HG03064 (cell line): ENCODE data around the gene CYTH1.
"Not testable (repeated sequence)": the region's sequence is repeated elsewhere in the genome, so short reads cannot be mapped to it uniquely, and the experiment has no call there.

Experiments used
- ATAC-seq: cut with Tn5 transposase; IDR thresholded peaks from one replicate; pipeline ENCODE4 v1.9.1; 2021; ENCODE audit warnings: low read depth; ENCODE audit not compliant: unreplicated experiment

Gene CYTH1

DNA sequence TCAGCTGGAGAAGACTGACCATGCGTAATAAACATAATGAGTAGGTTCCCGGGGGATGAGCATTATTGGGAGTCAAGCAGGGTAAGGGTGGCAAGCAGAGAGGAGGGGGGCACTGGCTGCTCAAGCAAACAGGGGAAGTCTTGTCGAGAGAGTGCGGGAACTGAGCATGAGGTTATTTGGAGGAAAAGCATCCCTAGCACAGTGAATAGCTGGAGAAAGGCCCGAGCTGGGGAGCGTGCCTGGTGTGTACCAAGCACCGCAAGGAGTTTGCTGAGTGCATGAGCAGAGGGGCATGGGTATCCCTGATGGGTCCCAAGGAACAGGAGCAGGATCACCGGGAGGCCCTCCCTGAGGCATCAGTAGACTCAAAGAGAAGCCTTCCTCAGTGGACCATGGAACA lies 17.2 kb downstream of the CYTH1 start:
- no peak for ATAC-seq

GRCh38 chr17:78763561-78763960 lies 18.5 kb downstream of the CYTH1 start:
- ATAC-seq = no peak

- no peak for ATAC-seq
These were observed 20.2 kb downstream of the CYTH1 start for GRCh38 chr17:78761789-78762406.

- no peak for ATAC-seq
These were observed 22.1 kb downstream of the CYTH1 start for GRCh38 chr17:78759969-78760352.

- no peak for ATAC-seq
These were observed 22.7 kb downstream of the CYTH1 start for GRCh38 chr17:78759203-78759968.

DNA sequence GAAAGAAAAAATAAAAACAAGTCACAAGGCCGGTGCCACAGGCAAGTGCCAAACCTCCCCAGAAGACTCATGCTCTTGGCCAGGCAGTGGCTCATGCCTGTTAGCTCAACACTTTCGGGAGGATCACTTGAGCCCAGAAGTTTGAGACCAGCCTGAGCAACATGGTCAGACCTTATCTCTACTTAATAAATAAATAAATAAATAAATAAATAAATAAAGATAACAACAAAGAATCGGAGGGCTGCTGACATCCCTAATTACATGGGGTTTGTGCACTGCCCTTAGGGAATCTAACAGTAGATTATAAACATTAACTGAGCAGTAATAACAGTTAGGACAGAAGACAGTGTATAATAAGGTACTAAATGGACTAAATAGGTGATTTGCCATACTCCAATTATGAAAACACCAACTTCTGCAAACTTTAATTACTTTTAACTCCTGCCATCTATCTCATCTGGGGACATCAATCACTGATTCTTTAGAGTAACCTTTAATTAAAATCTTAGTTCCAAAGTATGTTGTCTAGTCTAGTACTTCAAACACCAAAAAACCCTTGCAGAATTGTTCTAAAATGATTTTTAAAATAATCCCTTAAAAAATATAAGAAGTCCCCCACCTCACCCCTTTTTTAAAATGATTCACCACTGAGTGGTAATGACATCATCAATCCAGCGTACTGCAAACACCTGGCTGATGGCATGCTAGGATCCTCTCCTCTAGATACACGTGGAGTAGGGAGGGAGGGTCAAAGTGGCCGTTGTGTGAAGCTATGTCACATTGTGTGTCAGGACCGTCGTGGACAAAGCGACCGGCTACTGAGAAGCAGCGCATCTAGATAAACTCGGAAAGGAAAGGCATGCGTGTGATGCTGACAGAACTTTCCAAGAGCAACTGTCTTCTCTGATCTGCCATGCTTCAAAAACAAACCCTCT lies 28.5 kb downstream of the CYTH1 start:
- no peak for ATAC-seq

DNA sequence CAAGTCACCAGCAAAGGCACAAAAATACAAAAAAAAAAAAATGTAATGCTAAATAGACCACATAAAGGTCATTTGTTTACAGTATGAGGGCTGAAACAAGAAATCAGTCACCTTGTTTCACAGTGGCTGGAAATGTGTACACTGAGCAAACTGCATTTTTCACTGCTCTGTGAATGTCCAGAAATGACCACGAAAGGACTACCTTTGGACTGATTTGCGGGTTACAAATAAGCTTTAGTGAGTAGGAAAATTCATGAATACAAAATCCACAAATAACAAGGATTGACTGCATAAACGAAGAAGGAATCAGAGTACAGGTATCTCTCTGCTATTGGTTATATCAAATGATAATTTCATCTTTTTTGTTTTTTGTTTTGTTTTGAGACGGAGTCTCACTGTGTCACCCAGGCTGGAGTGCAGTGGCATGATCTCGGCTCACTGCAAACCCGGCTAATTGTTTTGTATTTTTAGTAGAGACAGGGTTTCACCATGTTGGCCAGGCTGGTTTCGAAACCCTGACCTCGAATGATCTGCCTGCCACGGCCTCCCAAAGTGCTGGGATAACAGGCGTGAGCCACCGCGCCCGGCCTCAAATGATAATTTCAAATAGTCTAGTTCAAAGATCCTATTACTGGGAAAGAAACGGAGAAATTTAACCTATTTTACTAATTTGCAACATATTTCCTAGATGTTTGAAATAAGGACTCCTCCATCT lies 30.5 kb downstream of the CYTH1 start:
- no peak for ATAC-seq

- ATAC-seq = not testable (repeated sequence)
These were observed 31.1 kb downstream of the CYTH1 start for GRCh38 chr17:78751000-78751399.

DNA sequence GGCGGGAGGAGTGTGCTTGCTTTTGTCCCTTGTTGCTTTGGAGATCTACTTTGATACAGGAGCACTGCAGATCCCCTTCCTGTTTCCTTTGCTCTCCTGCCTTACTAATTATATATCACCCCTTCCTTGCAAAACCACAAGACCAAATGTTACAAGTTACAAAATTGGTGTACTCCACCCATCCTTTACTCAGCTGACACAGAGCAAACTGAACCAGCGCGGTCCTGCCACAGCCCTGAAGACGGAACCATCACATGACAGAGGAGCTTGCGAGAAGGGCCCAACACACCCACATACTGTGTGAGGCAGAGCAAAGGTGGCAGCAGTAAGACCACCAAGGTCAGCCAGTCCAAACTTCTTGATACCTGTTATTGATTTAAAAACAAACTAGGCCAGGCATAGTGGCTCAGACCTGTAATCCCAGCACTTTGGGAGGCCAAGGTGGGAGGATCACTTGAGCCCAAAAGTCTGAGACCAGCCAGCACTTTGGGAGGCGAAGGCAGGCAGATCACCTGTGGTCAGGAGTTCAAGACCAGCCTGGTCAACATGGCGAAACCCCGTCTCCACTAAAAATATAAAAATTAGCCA lies 33.2 kb downstream of the CYTH1 start:
- ATAC-seq = peak; percentile 49

GRCh38 chr17:78748048-78748729 lies 33.9 kb downstream of the CYTH1 start:
- ATAC-seq = no peak

GRCh38 chr17:78747488-78747887 lies 34.6 kb downstream of the CYTH1 start:
- no peak for ATAC-seq

DNA sequence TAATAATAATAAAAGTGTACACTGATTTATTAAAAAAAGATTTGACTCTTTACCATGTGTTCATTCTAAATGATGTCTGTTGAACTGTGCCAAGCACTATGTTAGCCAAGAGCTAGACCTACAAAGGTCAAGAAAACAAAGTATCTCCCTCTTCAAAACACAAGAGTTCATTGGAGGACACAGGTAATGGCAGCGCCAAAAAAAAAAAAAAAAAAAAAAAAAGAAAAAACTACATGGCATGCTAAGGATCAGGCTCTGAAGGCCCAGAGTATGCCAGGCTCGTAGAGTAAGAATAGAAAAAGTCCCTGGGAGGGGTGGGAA lies 35.2 kb downstream of the CYTH1 start:
- no peak for ATAC-seq

GRCh38 chr17:78746263-78746948 lies 35.7 kb downstream of the CYTH1 start:
- ATAC-seq = no peak

- no peak for ATAC-seq
These were observed 36.5 kb downstream of the CYTH1 start for GRCh38 chr17:78745407-78746088.

DNA sequence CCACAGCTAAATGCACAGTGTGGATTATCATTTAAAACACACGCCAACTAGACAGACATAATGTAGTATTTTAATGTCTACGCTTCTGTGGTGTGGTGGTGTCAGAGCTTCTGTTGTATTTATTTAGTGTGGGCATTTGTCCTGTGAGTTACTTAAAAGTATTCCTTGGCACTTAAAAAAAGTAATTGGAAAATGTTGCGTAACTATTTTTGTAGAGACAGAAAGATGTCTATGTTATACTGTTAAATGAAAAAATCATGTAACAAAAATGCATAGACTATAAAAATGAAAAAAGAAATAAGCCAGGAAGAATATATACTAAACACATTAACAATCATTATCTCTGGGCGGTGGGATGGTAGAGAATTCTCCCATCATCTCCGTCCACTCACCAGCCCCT lies 39.2 kb downstream of the CYTH1 start:
- no peak for ATAC-seq

- ATAC-seq = no peak
These were observed 40.3 kb downstream of the CYTH1 start for GRCh38 chr17:78741644-78742284.

DNA sequence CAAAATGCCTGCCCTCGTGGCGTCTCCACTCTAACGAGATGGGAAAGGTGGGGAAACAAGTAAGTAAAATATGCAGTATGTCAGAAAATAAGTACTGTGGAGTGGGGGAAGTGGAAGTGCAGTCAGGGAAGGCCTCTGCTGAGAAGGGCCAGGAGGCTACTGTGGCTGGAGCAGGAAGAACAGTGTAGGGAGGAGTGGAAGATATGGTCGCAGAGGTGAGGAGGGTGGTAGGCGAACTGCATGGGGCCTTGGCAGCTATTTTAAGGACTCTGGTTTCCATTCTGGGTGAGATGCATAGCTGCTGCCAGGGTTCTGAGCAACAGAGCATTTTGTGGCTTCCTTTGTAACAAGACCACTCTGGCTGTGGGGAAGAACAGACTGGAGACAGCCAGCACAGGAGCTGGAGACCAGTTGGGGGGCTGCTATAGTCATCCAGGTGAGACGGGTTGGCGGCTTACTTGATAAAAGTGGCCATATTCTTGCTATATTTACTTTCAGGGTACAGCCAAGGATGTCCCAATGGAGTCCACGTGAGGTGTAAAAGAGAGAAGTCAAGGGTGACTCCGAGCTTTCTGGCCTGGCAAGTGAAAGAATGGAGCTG lies 42.6 kb downstream of the CYTH1 start:
- no peak for ATAC-seq

- no peak for ATAC-seq
These were observed 43.4 kb downstream of the CYTH1 start for GRCh38 chr17:78738698-78739097.
